Activated gamma-delta T cell treated with anti-CD3 and anti-CD28 coated beads, Interleukin-2, amount 50 U/mL, for 16 hours (primary cell): ENCODE results near the gene ZSCAN32.

ENCODE experiments used
- DNase-seq: peaks from one replicate; pipeline ENCODE4 v3.0.0-alpha.2; 2020; ENCODE audit warnings: low read depth

The ZSCAN32 gene

GRCh38 chr16:3400779-3401688 is at the start of gene ZSCAN32, which contains the start of gene ZNF174:
TSS of gene ZSCAN32 (minus strand) at chr16:3401004. CDS start at chr16:3397557, 3,447 bp downstream.
TSS of gene ZNF174 (plus strand) at chr16:3401215. CDS start at chr16:3402005, 790 bp downstream.
- peak; percentile 97 for DNase-seq

- no peak for DNase-seq
Observed at GRCh38 chr16:3444032-3444388, 43.2 kb upstream of the ZSCAN32 start.

GRCh38 chr16:3443108-3444031 is 42.6 kb upstream of the ZSCAN32 start, which contains the start of the genes NAA60 and ZNF597:
TSS of gene NAA60 (plus strand) at chr16:3443680. CDS start at chr16:3476228, 32,548 bp downstream.
TSS of gene ZNF597 (minus strand) at chr16:3443504. CDS start at chr16:3443153, 351 bp downstream.
- peak; percentile 69 for DNase-seq

GRCh38 chr16:3439637-3440036 is 38.8 kb upstream of the ZSCAN32 start:
- DNase-seq = no peak

GRCh38 chr16:3434373-3434772 is 33.6 kb upstream of the ZSCAN32 start:
- no peak for DNase-seq

- DNase-seq = peak; percentile 35
Observed at GRCh38 chr16:3431779-3432219, 31.0 kb upstream of the ZSCAN32 start.

GRCh38 chr16:3413730-3414379 is 13.1 kb upstream of the ZSCAN32 start:
- DNase-seq = no peak

GRCh38 chr16:3408561-3409197 is 7.9 kb upstream of the ZSCAN32 start:
- DNase-seq = no peak

GRCh38 chr16:3401719-3402397 is 1.1 kb upstream of the ZSCAN32 start:
- DNase-seq = no peak

GRCh38 chr16:3400446-3400778 is 392 bp downstream of the ZSCAN32 start:
- no peak for DNase-seq

- DNase-seq = no peak
Observed at GRCh38 chr16:3389663-3390338, 11.0 kb downstream of the ZSCAN32 start.

- no peak for DNase-seq
Observed at GRCh38 chr16:3388325-3388724, 12.5 kb downstream of the ZSCAN32 start.

GRCh38 chr16:3383045-3383448 is 17.8 kb downstream of the ZSCAN32 start:
- no peak for DNase-seq

GRCh38 chr16:3377917-3378316 is 22.9 kb downstream of the ZSCAN32 start:
- DNase-seq = no peak

- DNase-seq = no peak
Observed at GRCh38 chr16:3375680-3376079, 25.1 kb downstream of the ZSCAN32 start.

GRCh38 chr16:3369073-3369472 is 31.7 kb downstream of the ZSCAN32 start:
- no peak for DNase-seq

- DNase-seq = peak; percentile 70
Observed at GRCh38 chr16:3364774-3365427, 35.9 kb downstream of the ZSCAN32 start.

- DNase-seq = no peak
Observed at GRCh38 chr16:3363793-3364192, 37.0 kb downstream of the ZSCAN32 start.

GRCh38 chr16:3362931-3363330 is 37.9 kb downstream of the ZSCAN32 start:
- DNase-seq = no peak

GRCh38 chr16:3358871-3359270 is 41.9 kb downstream of the ZSCAN32 start:
- no peak for DNase-seq
